Cardiac fibroblast (primary cell): ENCODE measurements around the gene CPTP.

Experiments used
- DNase-seq, 2 donors: peaks; one replicate each; pipeline versions ENCODE4 v3.0.0 to v3.0.0-alpha.2; 2010; ENCODE audit warnings: low read depth in 2 of 2
- H3K4me3 ChIP-seq, 2 donors: replicated peaks in 1 of 2; 1 replicate in 1 of 2; 2 replicates in 1 of 2; pipeline ENCODE4 v1.5.1; 2011; ENCODE audit warnings: low read depth in 2 of 2, low read length in 2 of 2, mild to moderate bottlenecking in 2 of 2, moderate library complexity in 1 of 2
- TF ChIP-seq, protein P1 (sequence below): IDR thresholded peaks from one replicate; pipeline ENCODE4 v1.5.1; 2011; ENCODE audit warnings: low read depth, mild to moderate bottlenecking, low read length, inconsistent platforms

CPTP gene

DNA sequence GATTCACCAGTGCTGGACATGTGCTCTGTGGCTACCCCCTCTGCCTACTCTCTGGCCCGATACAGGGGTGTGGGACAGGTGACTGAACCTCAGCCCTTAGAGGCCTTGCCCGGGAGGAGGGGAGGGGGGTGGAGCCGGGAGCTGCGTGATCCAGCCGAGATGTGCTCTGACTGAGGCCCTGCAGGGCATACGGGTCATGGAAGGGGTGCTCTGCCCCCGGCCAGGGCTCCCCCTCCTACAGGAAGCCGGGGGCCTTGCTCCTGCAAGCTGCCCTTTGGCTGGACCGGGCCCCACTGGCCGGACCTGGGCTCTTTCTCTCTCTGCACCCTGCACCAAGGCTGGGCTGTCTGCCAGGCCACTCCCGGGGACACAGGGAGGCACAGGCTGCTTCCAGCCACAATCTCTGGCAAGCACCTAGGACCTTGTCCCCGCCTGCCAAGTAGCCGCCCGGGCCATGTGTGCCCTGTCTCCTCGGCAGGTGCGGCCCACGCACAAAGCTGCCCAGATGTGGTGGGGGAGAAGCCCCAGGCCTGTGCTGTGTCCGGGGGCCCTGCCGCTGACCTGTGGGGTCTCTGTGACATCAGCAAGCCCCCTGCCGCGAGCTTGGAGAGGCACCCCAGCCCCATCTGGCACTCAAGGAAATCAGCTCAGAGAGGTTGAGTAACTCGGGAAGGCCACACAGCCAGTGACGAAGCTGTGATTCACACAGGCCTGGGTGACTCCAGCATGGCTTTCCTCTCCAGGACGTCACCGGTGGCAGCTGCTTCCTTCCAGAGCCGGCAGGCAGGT lies 42.9 kb upstream of the CPTP start:
- DNase-seq, result peak in 1 of 2 donors; percentile 88
- H3K4me3 ChIP-seq, result no peak overlapping the region
- TF ChIP-seq, protein P1, sequence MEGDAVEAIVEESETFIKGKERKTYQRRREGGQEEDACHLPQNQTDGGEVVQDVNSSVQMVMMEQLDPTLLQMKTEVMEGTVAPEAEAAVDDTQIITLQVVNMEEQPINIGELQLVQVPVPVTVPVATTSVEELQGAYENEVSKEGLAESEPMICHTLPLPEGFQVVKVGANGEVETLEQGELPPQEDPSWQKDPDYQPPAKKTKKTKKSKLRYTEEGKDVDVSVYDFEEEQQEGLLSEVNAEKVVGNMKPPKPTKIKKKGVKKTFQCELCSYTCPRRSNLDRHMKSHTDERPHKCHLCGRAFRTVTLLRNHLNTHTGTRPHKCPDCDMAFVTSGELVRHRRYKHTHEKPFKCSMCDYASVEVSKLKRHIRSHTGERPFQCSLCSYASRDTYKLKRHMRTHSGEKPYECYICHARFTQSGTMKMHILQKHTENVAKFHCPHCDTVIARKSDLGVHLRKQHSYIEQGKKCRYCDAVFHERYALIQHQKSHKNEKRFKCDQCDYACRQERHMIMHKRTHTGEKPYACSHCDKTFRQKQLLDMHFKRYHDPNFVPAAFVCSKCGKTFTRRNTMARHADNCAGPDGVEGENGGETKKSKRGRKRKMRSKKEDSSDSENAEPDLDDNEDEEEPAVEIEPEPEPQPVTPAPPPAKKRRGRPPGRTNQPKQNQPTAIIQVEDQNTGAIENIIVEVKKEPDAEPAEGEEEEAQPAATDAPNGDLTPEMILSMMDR, result no peak

DNA sequence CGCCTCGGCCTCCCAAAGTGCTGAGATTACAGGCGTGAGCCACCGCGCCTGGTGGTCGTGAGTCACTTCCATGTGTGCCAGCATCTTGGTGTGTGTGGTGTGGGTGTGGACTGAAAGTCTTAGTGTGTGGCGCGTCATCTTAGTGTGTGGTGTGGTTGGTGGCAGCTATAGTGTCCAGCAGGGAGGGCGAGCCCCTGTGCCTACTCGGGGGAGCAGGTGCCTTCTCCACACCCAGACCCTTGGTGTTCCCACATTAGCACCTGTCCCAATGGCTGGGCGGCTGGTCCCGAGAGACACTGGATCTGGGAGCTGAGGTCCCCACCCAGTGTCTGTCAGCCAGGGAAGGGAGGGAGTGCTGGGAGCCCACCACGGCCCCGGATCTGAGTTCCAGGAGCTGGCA lies 41.6 kb upstream of the CPTP start:
- H3K4me3 ChIP-seq, result no peak overlapping the region
- TF ChIP-seq, protein P1, result no peak
- DNase-seq, result peak in 1 of 2 donors; percentile 72

DNA sequence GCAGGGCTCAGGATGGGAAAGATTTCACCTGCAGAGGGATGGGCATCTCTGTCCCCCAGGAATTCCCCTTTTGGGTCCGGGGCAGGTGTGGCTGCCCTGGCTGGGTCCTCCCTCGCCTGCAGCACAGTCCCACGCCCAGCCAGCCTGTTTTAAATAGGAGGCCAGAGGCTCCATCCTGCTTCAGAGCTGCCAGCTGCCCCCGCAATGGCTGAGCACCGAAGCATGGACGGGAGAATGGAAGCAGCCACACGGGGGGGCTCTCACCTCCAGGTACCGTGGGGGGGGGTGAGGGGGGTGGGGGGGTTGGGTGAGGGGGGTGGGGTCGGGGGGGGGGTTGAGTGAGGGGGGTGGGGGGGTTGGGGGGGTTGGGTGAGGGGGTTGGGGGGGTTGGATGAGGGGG lies 40.8 kb upstream of the CPTP start:
- TF ChIP-seq, protein P1, result no peak
- no peak overlapping the region for H3K4me3 ChIP-seq
- DNase-seq, result peak in 1 of 2 donors; percentile 21

DNA sequence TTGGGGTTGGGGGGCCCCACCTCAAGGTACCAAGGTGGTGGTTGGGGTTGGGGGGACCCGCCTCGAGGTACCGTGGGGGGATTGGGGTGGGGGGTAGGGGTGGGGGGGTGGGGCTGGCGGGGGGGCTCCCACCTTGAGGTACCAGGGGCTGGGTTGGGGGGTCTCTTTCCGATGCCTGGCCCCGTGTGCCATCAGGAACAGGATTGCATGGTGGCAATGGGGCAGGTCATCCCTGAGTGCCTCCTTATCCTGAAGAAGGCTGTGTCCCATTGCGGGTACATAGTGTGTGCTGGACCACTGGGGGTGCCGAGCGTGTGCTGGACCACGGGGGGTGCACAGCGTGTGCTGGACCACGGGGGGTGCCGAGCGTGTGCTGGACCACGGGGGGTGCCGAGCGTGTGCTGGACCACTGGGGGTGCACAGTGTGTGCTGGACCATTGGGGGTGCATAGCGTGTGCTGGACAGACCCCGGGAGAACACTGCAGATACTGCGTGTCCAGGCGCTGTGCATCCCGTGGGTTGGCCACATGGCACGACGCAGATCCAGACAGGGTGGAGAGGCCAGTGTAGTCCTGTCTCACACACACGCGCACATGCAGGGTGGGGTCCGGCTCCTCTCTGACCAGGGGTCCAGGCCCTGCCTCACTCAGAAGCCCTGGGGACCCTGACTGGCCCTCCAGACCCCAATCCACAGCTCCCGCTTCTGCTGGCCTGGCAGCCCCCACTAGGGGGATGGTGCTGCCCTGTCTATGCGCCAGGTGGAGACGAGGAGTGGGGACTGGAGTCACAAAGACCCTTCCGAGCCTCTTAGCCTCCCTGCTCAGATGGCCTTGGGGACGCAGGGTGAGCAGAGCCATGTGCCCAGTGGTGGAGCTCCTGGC lies 40.1 kb upstream of the CPTP start:
- DNase-seq, result no peak
- TF ChIP-seq, protein P1, result no peak
- no peak overlapping the region for H3K4me3 ChIP-seq

DNA sequence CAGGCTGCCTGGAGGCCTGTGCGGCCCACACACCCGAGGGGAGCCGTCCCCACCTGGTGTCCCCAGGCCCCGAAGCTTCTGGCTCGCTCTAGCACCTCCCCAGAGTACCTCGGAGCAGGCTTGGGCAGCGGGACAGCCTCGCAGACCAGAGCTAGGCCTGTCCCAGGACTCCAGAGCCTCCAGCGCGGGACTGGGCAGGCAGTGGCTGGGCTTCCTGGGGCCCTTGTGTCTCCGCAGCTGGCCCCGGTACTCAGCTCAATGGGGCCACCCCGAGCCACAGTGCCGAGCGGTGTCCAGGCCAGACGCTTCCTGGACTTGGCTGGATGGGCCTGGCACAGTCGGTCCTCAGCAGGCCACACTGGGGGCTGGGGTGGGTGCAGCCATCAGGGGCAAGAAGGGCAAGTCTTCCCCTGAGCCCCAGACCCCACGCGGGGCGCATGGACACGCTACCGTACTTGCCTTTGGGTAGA lies 39.5 kb upstream of the CPTP start:
- no peak for DNase-seq
- H3K4me3 ChIP-seq, result no peak overlapping the region
- TF ChIP-seq, protein P1, result no peak

DNA sequence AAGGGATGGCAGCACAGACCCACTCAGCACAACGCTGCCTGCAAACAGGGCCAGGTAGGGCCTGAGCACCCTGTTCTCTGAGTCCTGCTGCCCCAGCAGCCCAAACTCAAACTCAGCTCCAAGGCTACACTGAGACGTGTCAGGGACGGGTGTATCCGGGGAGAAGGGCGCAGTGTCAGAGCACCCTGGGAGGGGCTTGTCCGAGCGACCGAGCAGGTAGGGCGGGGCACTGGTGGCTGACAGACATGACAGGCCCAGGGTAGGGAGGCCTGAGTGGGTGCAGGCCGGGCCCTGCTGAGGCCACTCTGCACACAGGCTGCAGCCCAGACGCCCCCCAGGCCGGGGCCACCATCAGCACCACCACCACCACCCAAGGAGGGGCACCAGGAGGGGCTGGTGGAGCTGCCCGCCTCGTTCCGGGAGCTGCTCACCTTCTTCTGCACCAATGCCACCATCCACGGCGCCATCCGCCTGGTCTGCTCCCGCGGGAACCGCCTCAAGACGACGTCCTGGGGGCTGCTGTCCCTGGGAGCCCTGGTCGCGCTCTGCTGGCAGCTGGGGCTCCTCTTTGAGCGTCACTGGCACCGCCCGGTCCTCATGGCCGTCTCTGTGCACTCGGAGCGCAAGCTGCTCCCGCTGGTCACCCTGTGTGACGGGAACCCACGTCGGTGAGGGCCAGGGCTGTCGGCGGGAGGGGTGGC lies 38.8 kb upstream of the CPTP start:
- H3K4me3 ChIP-seq, result no peak overlapping the region
- DNase-seq, result no peak

More for the DNA sequence above, 38.8 kb upstream of the CPTP start:
- TF ChIP-seq, protein P1, result no peak
